ENCODE data around the gene SERPINA12. TPM values are rescaled to one million over a fixed set of nuclear protein-coding genes. Genes with fewer than 3 reads are reported as not detected.

SERPINA12 gene
- polyA plus RNA-seq, 2 donors: not detected

Other genes with a start within 250 kb of the SERPINA12 start
- gene SERPINA10, start 216.2 kb downstream of the SERPINA12 start, polyA plus RNA-seq: not detected
- gene SERPINA6, start 186.1 kb downstream of the SERPINA12 start, polyA plus RNA-seq: under 1 TPM in 1 of 2 donors, not detected in 1; 0.04 TPM
- gene SERPINA2, start 142.8 kb downstream of the SERPINA12 start, polyA plus RNA-seq: not detected
- gene SERPINA1, start 120.9 kb downstream of the SERPINA12 start, polyA plus RNA-seq: 1 to 10 TPM; 1.5 to 2.2 TPM
- under 1 TPM; 0.12 to 0.27 TPM for gene SERPINA11, start 56.7 kb downstream of the SERPINA12 start, polyA plus RNA-seq
- gene SERPINA9, start 33.3 kb downstream of the SERPINA12 start, polyA plus RNA-seq: not detected
- not detected for gene SERPINA4, start 52.0 kb upstream of the SERPINA12 start, polyA plus RNA-seq
- gene SERPINA5, start 72.0 kb upstream of the SERPINA12 start, polyA plus RNA-seq: under 1 TPM; 0.10 to 0.16 TPM
- 10 to 100 TPM in 1 of 2 donors, 1 to 10 TPM in 1; 8.9 to 30.5 TPM for gene SERPINA3, start 102.9 kb upstream of the SERPINA12 start, polyA plus RNA-seq

All from esophagus (tissue), 2 donors.